GM23248 (cell line): ENCODE measurements around the gene NIT1.

ENCODE experiments used
- EZH2 ChIP-seq: fragments of 200-600 bp; sonication (generic); IDR thresholded peaks from 2 replicates; pipeline ENCODE4 v1.6.1; 2018; ENCODE audit warnings: antibody characterized with exemption, mild to moderate bottlenecking; ENCODE audit not compliant: insufficient read depth, poor library complexity, severe bottlenecking
- EZH2phosphoT487 ChIP-seq: fragments of 200-600 bp; sonication (generic); IDR thresholded peaks from 2 replicates; pipeline ENCODE4 v1.6.1; 2018; ENCODE audit warnings: antibody characterized with exemption, moderate library complexity, mild to moderate bottlenecking, low read depth; ENCODE audit not compliant: insufficient read depth

DNA sequence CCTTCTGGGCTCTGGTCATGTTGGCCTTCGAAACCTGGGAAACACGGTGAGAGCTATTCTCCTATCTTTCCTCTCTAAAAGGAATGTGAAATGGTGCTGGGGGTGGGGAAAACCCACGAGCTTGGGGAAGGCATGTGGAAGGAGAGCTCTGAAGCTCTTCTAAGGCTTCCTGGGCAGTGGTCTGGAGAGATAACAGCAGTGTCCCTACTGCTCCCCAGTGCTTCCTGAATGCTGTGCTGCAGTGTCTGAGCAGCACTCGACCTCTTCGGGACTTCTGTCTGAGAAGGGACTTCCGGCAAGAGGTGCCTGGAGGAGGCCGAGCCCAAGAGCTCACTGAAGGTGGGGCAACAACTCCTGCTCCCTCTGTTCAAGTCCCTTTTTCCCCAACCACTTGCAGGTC is 44.1 kb downstream of the NIT1 start:
- TF ChIP-seq EZH2phosphoT487 (no peak), EZH2 (no peak)
